ENCODE measurements around the gene PFAS. TPM values are rescaled to one million over a fixed set of nuclear protein-coding genes. Genes with fewer than 3 reads are reported as not detected.

Gene PFAS
- total RNA-seq, 4 donors from 2014 or later, result 13.6 to 54.0 (median 40.0) TPM

DNA sequence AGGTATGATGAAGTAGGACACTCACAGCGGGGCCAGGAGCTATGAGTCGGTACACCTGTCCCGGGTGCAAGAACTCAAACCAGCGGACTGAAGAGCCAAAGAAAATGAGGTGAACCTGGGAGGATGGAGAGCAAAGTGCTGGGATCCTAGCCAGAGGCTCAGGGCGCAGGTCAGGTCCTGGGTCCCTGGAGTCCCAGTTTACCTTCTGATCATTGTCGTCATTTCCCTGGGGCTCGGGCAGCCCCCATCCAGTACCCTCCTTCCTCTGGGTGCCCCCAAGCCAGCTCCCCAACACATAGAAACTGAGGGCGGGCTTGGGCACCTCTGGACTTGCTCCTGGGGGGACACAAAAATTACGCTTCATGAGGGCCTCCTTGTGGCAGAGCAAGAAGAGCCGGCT lies 17.4 kb upstream of the PFAS start:
- H3K4me3 ChIP-seq, result no peak overlapping the region
- H3K27me3 ChIP-seq, result no peaks in the 10 kb centered on the region
- TF ChIP-seq, protein P1, sequence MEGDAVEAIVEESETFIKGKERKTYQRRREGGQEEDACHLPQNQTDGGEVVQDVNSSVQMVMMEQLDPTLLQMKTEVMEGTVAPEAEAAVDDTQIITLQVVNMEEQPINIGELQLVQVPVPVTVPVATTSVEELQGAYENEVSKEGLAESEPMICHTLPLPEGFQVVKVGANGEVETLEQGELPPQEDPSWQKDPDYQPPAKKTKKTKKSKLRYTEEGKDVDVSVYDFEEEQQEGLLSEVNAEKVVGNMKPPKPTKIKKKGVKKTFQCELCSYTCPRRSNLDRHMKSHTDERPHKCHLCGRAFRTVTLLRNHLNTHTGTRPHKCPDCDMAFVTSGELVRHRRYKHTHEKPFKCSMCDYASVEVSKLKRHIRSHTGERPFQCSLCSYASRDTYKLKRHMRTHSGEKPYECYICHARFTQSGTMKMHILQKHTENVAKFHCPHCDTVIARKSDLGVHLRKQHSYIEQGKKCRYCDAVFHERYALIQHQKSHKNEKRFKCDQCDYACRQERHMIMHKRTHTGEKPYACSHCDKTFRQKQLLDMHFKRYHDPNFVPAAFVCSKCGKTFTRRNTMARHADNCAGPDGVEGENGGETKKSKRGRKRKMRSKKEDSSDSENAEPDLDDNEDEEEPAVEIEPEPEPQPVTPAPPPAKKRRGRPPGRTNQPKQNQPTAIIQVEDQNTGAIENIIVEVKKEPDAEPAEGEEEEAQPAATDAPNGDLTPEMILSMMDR (IDR thresholded peaks at IDR 0.05), result no peak
- no peak for TF ChIP-seq POLR2A (IDR thresholded peaks at IDR 0.05)
- DNase-seq, result no peak
- H3K36me3 ChIP-seq, result no peaks in the 10 kb centered on the region
- H3K27ac ChIP-seq, result no peak overlapping the region
- H3K4me1 ChIP-seq, result no peaks in the 10 kb centered on the region
- intact Hi-C loops (cut with DNase I; ENCODE audit: low total_unique reads), result no loop called here
- no peaks in the 10 kb centered on the region for H3K9me3 ChIP-seq

DNA sequence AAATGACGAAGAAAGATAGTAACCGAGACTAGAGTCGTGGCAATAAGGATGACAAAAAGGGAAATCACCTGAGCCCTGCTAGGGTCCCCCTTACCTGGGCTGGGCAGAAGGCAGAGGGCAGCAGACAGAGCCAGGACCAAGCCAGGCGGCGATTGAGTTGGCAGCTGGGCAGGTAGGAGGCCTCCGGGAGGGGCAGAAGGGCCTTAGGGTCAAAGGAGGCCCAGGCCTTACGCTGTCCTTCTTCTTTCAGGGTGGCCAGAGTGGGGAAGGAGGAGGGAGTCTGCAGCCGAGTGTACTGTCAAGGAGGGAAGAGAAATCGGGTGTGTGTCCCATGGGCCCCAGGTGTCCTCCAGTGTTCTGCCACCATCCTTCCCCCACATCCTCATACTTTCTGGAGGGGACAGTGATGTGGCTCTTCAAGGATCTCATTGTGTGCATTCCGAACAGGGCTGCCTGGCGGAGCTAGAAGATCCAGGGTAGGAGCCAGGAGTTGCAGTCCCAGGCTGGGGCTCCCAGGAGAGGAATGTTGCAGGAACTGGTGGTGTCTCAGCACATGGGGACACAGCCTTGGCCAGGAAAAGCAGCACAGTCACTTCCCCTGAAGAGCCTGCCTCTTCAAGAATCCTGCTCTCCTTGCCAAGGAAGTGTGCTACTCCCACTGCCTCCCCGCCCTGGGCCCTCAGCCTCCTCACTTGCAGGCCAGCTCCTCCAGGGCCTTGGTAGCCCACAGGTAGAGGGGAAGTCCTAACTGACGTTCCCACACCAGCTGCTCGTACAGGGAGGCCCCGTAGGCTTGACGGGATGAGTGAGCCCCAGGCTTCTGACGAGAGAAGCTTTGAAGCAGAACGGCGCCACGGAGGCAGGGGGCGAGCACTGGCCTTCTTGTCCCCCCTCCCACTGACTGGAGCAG lies 14.5 kb upstream of the PFAS start:
- Histone ChIP-seq H3K27ac (no peak overlapping the region), H3K27me3 (no peaks in the 10 kb centered on the region), H3K4me1 (no peaks in the 10 kb centered on the region), H3K9me3 (no peaks in the 10 kb centered on the region), H3K4me3 (no peak overlapping the region), H3K36me3 (no peaks in the 10 kb centered on the region)
- intact Hi-C loops (cut with DNase I; ENCODE audit: low total_unique reads), result no loop called here
- TF ChIP-seq, protein P1 (IDR thresholded peaks at IDR 0.05), result no peak
- no peak for TF ChIP-seq POLR2A (IDR thresholded peaks at IDR 0.05)
- DNase-seq, result no peak

DNA sequence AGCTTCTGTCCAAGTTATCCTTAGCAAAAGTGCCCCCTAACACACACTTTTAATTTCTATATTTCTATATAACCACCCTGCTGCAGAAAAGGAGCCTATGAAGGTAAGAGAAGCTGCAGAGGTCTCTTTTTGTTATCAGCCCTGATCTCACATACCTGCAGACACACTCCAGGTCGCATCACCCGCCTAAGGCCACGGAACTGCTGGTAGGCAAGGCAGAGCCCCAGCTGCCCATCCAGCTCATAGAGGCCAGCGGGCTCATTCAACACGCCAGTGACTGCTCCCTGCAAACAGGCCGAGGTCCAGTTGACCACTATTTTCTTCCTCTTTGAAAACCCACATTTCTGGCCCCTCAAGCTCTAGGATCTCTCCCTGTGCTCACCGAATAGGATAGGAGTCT lies 13.4 kb upstream of the PFAS start:
- H3K4me1 ChIP-seq, result no peaks in the 10 kb centered on the region
- H3K9me3 ChIP-seq, result no peaks in the 10 kb centered on the region
- no peak overlapping the region for H3K4me3 ChIP-seq
- intact Hi-C loops (cut with DNase I; ENCODE audit: low total_unique reads), result no loop called here
- no peaks in the 10 kb centered on the region for H3K27me3 ChIP-seq
- no peak for TF ChIP-seq POLR2A (IDR thresholded peaks at IDR 0.05)
- TF ChIP-seq, protein P1 (IDR thresholded peaks at IDR 0.05), result no peak
- H3K27ac ChIP-seq, result no peak overlapping the region
- H3K36me3 ChIP-seq, result no peaks in the 10 kb centered on the region
- no peak for DNase-seq

DNA sequence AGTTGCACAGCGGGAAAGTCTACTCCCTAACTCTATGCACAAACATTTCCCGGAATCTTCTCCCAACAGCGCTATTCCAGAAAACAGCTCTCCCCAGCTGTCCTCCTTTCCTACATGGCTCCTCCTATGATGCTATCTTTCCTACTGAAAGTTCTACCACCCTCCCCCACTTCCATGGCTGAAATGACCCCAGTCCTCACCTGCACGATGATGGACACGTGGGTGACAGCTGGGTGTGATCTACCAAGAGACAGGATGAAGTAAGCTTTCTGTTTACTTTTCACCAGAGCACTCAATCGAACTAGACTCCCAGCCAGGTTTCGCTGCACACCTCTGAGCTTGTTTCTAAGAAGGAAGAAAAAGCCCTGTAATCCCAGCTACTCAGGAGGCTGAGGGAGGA lies 11.9 kb upstream of the PFAS start:
- Histone ChIP-seq H3K4me3 (no peak overlapping the region), H3K9me3 (no peaks in the 10 kb centered on the region), H3K36me3 (no peaks in the 10 kb centered on the region), H3K27ac (no peak overlapping the region), H3K4me1 (no peaks in the 10 kb centered on the region), H3K27me3 (no peaks in the 10 kb centered on the region)
- TF ChIP-seq, protein P1 (IDR thresholded peaks at IDR 0.05), result no peak
- no peak for TF ChIP-seq POLR2A (IDR thresholded peaks at IDR 0.05)
- intact Hi-C loops (cut with DNase I; ENCODE audit: low total_unique reads), result no loop called here
- DNase-seq, result no peak

DNA sequence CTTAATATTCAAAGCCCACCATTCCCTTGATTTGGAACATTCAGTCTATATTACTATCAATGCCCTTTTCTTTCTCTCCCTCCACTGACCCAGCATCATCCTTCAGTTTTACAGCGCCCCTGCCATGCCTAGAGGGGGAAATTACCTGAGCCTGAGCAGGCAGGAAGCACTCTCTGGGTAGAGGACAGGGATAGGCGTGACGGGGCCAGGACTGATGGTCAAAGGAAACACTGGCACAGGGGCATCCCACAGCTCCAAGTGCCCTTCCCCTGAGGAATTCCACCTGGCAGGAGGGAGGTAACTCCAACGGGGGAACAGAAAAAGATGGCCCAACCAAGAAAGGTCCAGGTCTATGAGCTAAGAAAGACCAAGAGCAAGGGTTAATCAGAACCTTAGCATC lies 11.2 kb upstream of the PFAS start:
- H3K4me3 ChIP-seq, result no peak overlapping the region
- no peaks in the 10 kb centered on the region for H3K9me3 ChIP-seq
- intact Hi-C loops (cut with DNase I; ENCODE audit: low total_unique reads), result no loop called here
- TF ChIP-seq, protein P1 (IDR thresholded peaks at IDR 0.05), result no peak
- no peak for TF ChIP-seq POLR2A (IDR thresholded peaks at IDR 0.05)
- no peaks in the 10 kb centered on the region for H3K36me3 ChIP-seq
- no peak overlapping the region for H3K27ac ChIP-seq
- no peak for DNase-seq
- no peaks in the 10 kb centered on the region for H3K4me1 ChIP-seq
- H3K27me3 ChIP-seq, result no peaks in the 10 kb centered on the region
